NCI-H1417 (cell line): ENCODE results near the gene KSR1.
"Not testable (repeated sequence)": the region's sequence is repeated elsewhere in the genome, so short reads cannot be mapped to it uniquely, and the experiment has no call there.

Experiments used
- DNase-seq, 3 experiments: peaks; one replicate each; lab custom pipeline; 2025; lab: John Stamatoyannopoulos, UW

KSR1 gene

GRCh38 chr17:27633312-27634025 is 177.2 kb downstream of the KSR1 start:
- DNase-seq: no peak

- no peak for DNase-seq
These were observed 177.7 kb downstream of the KSR1 start for GRCh38 chr17:27634026-27634335.

- no peak for DNase-seq
These were observed 178.5 kb downstream of the KSR1 start for GRCh38 chr17:27634776-27635175.

DNA sequence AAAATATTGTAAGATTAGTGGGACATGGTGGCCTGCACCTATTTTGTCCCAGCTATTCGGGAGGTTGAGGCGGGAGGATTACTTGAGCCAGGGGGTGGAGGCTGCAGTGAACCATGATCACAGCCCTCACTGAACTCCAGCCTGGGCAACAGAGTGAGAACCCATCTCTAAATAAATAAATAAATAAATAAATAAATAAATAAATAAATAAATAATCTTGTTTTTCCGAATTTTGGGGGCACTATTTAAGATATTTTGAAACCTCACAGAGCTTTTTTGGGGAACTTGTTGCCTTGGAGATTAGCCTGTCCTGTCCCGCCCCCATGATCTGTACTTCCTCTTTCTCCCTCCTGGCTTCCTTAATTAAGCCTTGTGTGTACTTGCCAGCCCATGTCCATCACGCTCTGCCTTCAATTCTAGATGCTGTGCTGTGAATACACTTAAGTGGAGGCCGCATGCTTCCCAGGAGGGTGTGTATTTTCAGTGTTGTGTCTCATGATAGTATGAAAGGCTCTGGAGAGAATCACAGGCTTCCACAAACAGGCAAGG is 179.1 kb downstream of the KSR1 start:
- DNase-seq: no peak

DNA sequence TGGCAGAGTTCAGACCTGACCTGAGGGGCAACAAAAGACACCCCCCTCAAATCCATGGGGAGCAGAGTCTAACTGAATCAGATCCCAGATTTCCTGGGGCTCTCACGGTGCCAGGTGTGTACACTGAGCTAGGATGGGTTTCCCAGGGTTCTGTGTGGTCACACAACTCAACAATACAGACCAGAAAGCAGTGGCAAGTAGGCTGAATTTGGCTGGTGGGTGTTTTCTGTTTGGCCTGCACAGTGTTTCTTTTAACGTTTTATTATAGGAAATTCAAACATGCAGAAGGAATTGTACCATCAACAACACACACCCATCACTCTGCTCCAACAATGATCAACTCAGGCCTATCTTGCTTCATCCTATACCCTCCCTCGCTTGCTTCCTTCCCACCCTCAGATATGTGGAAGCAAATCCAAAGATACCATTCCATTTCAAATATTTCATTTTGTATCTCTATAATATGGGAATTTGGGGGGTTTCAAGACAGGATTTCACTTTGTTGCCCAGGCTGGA is 179.8 kb downstream of the KSR1 start:
- not testable (repeated sequence) for DNase-seq

DNA sequence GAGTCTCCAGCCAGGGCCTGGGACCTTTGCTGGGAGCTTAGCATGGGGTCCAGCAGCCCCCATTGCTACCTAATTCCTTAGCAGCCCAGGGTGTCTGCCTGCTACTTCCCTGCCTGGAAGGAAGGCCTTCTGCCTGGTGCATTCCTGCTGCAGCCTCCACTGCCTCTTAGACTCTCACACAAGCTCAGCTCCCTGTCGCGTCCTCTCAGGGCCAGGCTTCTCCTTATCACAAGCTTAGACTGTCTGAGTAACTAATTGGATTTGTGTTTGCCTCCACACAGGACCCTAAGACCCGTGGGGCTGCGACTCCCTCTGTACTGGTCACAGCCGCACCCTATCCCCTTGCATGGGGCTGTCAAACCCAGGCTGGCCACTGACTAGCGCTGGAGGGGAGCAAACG is 181.6 kb downstream of the KSR1 start:
- DNase-seq: not testable (repeated sequence)

DNA sequence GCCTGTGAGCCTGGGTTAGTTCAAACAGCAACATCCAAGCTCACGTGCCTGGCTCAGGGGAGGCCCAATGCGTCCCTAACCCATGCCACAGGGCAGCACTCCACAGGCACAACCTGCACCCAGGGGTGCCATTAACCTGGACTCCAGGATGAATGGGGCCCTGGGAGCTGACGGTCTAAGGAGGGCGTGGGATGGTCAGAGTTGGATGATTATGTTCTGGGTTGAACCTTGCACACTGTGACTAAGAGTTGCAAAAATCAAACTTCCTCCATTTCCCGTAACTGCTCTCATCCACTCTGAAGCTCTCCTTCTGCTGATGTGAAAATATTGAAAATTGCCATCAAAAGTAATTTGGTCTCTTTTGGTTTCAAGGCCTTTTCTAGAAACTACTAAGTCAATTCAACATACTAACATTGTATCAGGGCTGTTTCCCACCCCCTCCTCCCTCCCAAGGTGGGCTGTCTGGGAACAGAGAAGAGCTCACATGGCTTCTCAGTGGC is 182.2 kb downstream of the KSR1 start:
- DNase-seq: not testable (repeated sequence)

GRCh38 chr17:27640790-27641189 is 184.5 kb downstream of the KSR1 start:
- no peak for DNase-seq

DNA sequence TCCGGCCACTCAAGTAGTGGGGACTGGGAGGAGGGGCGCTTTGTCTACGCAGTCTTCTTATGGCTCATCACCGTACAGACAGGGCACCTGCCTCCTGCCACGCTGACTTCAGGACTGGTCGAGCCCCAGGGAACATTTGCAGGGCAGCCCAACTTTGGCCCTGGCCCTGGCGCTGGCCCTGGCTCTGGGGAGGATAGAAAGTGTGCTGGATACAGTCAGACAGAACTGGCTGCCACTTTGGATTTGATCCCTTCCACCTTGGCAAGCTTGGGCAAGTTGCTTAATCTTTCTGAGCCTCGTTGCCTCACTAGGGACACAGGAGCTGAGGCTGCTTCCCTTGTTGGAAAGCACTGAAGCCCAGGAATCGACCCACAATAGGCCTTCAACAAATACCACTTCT is 188.3 kb downstream of the KSR1 start:
- DNase-seq: no peak

DNA sequence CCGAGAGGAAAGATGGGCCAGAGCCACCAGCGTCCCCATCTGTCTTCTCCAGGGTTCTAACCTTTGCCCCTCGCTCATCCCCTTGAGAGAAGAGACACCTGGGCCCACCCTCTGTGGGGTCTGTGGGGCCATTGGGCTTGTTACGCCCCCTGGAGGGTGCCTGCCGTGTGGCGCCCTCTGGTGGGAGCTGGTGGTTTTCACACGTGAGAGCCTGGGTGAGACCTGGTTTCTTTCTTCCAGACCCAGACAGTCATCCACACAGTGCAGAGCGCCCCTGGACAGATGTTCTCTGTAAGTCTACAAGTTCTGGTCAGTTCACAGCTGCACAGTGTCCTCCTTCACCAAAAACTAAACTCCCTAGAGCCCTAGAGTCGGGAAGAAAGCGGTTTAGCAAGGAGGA is 189.4 kb downstream of the KSR1 start:
- not testable (repeated sequence) for DNase-seq

DNA sequence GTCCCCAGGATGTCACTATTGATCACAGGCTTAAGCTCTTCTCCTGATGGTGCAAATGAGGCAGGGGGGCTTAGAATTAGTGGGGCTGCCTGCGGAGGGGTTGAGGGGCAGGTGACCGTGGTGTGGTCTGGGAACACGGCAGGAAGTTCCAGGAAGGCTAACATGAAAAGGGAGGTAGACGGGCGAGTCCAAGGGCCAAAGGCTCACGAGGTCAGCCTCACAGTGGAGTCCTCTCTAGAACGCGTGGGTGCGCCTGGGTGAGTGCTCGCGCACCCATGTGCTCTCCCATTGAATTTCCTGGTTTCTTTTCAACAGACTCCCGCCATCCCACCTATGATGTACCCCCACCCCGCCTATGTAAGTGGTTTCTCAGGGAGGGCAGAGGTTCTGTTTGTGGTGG is 190.0 kb downstream of the KSR1 start:
- no peak for DNase-seq

- no peak for DNase-seq
These were observed 191.5 kb downstream of the KSR1 start for GRCh38 chr17:27647765-27648164.

- DNase-seq: not testable (repeated sequence)
These were observed 192.9 kb downstream of the KSR1 start for GRCh38 chr17:27649111-27649571.

GRCh38 chr17:27649929-27650328 is 193.7 kb downstream of the KSR1 start:
- no peak for DNase-seq

DNA sequence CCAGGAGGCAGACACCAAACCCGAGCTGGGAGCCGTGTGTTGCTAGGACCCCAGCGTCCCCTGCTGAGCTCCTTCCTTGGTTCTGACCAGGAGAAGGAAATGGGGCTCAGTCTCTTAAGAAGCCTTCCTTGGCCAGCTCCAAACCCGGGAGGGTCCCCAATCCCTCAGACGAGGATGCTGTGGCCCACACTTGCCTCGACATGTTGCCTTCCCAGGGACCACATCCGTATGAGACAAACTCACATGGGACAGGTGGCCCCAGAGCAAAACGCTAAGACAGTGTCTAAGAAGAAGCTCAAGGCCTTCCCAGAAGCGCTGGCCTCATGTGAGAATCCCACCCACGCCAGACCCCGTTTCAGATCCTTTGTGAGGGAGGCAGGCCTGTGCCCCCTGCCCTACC is 194.6 kb downstream of the KSR1 start:
- DNase-seq: no peak

DNA sequence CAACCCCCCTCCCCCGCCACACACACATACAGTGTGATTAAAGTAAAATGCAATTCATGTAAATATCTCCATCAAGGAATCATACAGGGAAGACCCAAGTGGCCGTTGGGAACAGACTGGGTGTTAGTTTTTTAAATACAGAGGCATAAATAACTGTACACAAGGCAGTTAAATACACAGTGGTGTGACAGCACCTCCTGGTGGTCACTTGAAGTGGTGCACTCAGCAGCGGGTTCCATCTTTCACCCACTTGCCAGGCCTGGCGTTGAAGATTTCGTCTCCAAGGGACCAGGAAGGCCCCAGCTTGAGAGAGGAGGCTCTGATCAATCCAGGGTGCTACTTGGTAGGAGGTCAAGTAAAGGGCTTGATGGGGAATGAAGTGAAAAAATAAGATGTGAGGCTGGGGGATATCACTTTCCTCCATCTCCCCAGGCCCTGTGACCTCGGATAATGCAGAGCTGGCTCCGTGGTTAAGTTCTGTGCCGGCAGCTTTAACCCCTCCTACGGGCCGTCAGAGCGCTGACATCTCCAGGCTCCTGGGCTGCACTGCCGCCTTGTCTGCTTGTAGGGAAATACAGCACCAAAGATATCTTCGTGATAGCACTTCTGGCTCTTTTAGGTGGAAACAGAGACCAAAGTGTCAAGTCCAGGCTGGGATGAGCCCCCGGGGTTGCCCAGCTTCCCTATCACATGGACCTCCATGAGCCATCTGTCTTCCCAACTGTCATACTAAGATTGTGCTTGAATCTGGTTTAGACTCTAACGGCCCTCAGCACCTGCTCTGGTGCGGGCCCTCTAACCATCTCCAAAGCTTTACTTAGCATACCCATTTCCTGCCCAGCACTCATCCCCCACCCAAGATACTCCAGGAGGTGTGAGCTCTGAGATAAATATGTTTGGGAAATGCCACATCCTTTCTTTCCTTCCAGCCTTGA is 195.4 kb downstream of the KSR1 start:
- DNase-seq: peak in 2 of 3 experiments; percentile 7 to 47

- DNase-seq: not testable (repeated sequence)
These were observed 197.3 kb downstream of the KSR1 start for GRCh38 chr17:27653449-27653971.

- no peak for DNase-seq
These were observed 197.9 kb downstream of the KSR1 start for GRCh38 chr17:27654136-27654535.

GRCh38 chr17:27654654-27655524 is 198.6 kb downstream of the KSR1 start:
- peak; percentile 41 to 80 (median 52) for DNase-seq

DNA sequence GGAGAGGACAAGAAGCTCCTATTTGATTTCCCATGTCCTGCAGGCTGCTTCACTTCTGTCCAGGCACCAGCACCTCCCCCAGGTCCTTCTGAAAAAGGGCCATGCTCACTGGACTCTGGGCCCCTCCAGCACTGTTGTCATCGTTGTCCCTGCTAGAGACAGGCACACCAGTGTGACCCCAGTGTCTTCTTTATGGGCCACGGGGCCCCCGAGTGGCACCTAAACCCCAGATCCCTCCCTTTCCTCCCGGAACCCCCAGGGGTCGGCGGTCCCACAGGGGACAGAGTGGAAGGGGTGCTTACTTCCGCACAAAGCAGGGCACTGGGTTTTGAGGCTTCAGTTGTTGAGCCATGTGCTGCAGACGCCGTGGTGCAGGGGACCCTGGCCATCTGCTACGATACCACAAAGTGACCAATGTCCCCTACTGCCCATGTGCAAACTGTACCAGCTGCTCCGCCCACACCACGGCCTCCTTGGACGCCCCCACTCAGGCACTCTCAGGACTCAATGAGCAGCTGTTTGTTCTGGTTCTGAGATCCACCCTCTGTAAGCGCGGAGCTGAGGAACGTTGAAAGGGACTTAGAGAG is 199.4 kb downstream of the KSR1 start:
- DNase-seq: not testable (repeated sequence)

GRCh38 chr17:27656620-27657019 is 200.4 kb downstream of the KSR1 start:
- not testable (repeated sequence) for DNase-seq
